ENCODE results near the gene EGF.

The EGF gene

DNA sequence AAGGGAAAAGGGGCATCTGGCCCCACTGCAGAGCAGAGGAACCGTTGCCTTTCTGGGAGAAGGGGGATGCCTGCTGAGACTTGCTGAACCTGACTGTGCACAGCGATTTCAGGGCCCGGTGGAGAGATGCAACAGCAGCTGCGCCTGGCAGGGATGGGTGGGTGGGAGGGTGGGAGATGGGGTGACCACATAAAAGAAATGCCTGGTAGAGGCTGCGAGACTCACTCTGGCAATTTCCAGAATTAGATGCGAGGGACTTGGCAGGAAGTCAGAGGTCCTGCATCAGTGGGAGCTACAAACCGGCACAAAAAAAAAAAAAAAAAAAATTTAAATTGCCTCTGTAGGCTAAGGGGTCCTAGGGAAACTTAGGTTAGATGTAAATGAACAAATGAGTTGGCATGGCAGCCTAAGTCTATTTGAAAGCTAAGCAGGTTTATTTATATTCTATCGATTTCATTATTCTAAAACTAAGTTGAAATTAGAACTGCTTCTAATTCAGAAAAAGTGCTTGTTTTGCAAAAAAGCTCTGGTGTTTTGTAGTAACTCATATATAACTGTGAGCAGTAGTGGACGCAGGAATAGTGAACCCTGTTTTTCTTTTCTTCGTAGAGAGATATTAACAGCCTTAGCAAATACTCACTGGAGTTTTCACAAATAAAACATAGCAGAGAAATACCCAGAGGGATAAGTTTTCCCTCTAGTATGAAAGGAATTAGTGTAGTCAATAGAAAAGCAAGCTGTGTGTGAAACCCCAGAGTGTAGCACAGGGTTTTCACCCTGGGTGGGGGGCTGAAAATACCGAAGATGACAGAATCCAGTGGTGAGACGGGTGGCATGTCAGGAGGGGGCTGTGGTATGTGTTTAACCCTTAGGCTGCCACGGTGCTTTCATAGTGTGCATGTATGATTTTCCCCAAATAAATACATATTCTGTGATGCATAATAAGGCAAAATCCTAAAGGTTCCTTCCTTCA lies 130.1 kb downstream of the EGF start:
- no peak for DNase-seq

DNA sequence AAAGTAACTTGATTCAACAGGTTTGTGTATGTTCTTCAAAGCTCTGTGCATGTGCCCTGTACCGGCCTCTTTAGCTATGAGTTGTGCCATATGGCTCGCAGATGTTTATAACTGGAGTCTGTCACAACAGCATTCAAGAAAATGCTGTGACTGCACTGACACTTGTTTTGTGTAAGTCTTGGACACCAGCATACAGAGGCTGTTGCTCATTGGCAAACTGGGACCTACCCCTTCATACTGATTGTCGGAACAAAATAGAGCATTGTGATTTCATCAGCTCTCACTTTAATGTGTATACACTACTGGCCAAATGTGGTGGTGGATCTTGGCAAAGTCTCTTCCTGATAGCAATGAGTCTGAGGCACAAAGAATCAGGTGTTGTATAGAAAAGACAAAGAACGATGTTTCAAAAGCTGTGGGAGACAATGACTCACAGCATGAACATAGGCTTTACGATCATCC lies 133.9 kb downstream of the EGF start:
- DNase-seq: no peak

DNA sequence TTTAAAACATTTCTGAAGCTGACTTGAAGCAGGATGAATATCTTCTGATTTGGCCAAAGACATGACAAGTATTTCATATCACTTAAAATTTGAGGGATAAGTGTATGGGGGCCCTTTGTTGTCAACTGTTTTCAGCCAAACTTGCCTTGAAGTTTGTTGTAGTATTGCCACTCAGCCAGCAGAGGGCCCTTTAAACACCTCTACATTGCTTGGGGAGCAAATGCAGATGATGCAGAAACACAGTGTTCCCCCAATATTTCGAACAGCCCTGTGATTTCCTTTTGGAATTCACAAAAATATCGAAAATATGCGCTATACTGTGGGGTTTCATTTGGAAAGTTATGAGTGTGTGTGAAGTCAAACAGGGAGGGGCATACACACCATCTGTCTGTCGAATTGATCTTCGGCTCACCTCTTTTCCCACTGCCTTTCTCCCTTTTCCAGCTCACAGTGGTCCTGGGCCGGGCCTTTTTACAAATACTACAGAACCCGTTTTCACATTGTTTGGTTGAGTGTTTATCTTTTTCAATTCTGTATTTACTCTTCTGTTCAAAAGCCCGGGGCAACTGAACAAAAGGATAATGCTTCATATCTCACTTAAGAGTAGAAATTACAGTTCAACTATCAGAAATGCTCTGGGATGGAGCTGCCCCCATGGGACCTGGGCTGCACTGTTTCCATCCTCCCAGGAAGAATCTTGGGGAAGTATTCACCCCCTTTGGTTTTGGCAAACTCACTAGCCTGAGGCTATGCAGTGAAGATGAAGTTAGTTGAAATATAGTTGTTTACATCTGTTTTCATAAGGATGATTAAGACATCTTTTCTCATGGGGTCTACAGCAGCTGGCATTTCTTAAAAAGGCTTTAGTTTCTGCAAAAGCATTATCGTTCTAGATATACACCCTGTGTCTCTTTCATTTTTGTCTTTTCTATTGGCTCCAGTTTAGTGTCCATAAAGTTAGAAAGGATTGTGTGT lies 137.6 kb downstream of the EGF start:
- peak; percentile 3 to 10 (median 7) for DNase-seq

DNA sequence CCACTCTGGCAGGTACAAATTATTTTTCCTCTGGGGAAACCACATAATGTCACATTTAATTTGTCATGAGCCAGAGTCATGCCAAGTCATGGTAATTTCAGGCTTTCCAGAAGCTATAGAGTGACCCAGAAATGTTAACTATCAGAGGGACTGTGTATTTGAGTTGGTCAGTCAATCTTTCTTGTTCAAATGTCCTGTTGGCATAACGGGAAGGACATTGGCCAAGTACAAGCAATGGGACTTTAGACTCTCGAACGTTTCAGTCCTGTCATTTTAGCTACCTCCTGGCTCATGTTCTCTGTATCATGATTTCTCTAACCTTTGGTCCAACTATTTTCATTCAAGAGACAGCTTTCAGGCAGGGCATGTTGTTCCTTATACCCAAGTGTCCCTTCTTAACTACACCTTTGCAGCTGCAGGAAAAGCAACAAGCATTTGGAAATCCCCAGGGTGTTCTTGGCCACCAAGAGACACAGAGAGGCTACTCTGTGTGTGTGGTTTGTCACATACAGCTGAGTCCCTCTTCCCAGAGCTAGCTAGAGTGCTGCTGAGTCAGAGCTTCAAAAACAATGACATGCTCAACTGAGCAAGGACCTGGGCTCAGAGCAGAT lies 142.6 kb downstream of the EGF start:
- DNase-seq: no peak

DNA sequence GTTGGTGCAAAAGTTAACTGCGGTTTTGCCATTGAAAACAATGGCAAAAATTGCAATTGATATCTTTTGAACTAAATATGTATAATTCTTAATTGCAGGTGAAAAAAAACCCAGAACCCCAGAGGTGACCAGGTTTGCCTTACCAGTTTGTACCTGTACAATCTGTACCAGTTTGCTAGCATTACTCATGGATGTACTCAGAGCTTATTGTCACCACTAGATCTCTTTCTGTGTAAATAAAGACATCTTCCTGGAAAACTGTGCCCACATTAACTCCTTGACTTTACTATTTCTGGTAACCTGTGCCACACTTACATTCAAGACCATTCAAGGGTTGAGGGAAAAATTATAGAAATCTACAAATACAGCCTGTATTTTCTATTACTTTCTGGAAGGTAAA lies 146.0 kb downstream of the EGF start:
- no peak for DNase-seq

DNA sequence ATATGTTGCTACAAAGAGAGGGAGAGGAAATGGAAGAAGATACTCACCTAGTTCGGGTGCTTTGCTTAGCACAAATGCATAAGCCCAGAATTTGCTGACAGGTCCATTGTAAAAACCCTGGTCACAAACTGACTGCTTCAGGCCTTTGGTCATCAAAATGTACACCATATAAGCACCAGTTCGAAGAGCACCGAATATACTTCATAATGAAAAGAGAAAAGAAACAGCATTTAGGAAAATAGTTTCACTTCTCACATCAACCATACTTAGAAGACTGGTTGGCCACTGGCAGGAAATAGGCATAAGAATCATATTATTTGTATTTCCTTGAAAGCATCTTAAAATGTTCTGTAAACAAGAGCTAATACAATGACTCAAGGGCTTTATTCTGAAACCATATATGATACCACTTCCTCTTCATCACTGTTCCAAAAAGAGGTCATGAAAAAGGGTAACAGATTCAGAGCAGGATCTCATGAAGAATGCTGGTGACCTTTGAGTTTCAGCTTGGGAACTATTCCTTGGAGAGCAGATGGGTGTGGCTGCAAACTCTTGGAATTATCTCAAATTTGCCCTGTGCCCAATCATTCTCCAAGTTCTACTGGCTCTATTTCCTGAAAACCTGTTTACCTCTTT lies 147.0 kb downstream of the EGF start:
- DNase-seq: no peak

DNA sequence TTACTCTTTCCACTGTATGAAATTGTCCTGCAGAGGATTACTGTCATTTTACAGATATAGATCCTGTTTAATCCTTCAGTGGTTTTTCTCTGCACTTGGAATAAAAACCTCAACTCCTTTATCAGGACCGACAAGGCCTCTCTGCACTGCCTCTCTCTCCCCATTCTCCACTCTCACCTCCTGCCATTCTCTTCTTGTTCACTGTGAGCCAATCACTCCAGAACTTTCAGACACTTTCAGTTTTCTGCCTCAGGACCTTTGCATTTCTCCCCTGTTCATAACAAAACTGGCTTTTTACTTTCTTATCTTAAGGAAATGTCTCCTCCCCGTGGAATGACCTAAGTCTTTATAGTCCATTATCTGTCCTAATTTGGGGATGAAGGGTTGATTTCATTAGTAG lies 148.4 kb downstream of the EGF start:
- no peak for DNase-seq

All from activated CD4-positive, CD25-positive, alpha-beta regulatory T cell (primary cell).